HG02571 (cell line): ENCODE data around the gene TCF23.

Source experiments
- ATAC-seq: cut with Tn5 transposase; IDR thresholded peaks from one replicate; pipeline ENCODE4 v1.9.1; 2021; ENCODE audit warnings: mild to moderate bottlenecking, moderate library complexity; ENCODE audit not compliant: unreplicated experiment

TCF23 gene

GRCh38 chr2:27127883-27128667, 20.7 kb upstream of the TCF23 start:
- no peak for ATAC-seq

GRCh38 chr2:27128668-27129571, 19.9 kb upstream of the TCF23 start:
- no peak for ATAC-seq

GRCh38 chr2:27130396-27130795, 18.4 kb upstream of the TCF23 start:
- no peak for ATAC-seq

DNA sequence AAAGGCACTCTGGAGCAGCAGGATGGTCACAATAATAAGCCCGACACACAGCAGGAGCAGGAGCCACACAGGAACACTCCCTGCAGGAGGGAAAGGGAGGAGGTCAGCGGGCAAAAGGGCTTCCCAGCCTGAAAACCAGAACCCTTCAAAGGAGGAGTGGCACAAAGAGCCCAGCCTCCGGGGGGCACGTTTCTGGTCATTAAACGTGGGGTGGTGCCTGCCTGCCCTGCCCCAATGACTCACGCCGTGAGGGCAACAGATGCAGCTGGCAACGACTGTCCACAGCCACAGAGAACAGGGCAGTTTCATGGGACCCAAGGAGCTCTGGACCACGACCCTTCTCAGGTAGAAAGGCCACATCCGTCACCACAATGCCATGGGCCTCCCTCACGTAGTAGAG, 17.4 kb upstream of the TCF23 start:
- ATAC-seq, result no peak

GRCh38 chr2:27133195-27133875, 15.5 kb upstream of the TCF23 start:
- no peak for ATAC-seq

DNA sequence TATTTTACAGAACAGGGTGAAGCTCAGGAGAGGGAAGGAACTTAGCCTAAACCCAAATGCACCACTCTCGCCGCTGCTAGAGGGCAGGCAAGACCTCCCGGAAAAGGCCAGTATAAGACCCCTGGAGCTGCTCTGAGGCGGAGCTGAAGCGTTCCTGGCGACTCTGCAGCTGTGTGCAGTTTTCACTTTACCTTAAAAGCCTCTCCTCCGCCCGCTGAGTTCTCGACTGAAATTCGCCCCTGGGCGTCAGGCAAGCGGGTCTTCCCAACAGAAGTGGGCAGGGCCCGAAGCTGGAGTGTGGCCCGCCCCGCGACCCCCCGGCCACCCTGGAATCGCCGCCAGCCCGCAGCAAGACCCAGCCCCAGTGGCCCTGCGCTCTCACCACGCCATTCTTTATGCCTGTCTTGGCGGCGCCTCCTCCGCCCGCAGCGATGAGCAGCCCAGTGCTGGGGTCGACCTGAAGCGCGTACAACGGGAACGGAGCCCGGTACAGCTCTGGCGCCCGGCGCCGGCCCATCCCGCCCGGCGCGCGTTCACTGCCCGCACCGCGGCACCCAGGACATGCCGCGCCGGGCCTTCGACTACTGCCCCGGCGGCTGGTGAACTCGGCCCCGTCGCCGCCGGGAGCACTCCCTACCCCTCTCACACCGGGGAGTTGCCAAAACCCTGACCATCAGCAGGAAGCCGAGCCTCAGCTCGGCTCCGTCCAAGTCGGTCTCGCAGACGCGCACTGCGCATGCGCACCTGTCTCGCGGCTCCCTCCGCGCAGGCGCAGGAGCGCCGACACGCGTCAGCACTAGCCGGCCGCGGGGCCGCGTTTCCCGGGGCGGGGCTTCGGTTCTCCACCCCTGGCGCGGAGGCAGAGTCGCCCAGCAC, 14.7 kb upstream of the TCF23 start, which contains the start of gene PREB:
Gene PREB (minus strand): TSS at position 732 of the 876 bp plus-strand sequence. CDS start 215 bp downstream, at position 517.
- peak; percentile 86 for ATAC-seq

- ATAC-seq, result no peak
Measured at GRCh38 chr2:27134781-27135477, 13.9 kb upstream of the TCF23 start.

DNA sequence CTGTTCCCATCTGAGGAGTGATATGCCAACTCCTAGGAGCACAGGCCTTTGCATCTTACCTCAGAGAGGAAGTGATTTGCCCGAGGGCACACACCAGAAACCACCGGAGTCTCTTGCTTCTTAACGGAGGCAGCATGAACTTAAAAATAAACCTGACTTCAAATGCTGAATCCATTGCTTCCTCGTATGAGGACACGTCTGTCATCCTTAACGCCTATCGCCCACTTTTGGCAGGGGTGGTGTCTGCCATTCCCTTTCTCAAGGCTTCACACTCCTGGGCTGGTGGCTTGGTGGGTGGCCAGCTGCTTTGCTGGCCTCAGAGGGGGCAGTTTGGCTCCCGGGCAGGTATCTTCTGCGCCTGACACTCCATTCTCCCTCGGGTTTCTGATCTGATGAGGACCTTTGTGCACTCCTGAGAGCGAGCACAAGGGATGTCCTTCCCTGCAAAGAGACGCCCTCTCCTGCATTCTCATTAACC, 13.3 kb upstream of the TCF23 start:
- no peak for ATAC-seq

DNA sequence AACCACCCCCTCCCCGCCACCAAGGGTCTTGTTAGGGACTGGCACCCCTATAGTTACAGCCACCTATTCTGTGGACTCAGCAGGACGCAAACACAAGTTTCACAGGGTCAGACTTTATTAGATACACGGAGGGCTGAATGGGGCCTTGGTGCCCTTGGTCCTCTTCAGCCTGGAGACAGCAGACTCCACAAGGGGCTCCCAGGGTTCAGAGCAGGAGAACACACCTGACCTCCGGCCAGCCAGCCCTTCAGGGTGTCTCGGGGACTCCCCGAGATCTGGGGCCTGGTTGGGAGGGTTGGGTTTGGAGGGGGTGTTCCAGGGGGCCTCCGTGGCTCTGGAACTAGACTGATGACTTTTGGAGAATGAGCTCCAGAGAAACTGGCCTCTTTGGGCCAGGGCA, 12.1 kb upstream of the TCF23 start:
- ATAC-seq, result no peak

- ATAC-seq, result no peak
Measured at GRCh38 chr2:27137322-27137935, 11.4 kb upstream of the TCF23 start.

GRCh38 chr2:27138111-27138510, 10.7 kb upstream of the TCF23 start:
- no peak for ATAC-seq

- ATAC-seq, result no peak
Measured at GRCh38 chr2:27139310-27139709, 9.5 kb upstream of the TCF23 start, which contains the start of gene PRR30. Gene PRR30 (minus strand): TSS chr2:27139410. CDS start chr2:27138329, 1,081 bp downstream.

DNA sequence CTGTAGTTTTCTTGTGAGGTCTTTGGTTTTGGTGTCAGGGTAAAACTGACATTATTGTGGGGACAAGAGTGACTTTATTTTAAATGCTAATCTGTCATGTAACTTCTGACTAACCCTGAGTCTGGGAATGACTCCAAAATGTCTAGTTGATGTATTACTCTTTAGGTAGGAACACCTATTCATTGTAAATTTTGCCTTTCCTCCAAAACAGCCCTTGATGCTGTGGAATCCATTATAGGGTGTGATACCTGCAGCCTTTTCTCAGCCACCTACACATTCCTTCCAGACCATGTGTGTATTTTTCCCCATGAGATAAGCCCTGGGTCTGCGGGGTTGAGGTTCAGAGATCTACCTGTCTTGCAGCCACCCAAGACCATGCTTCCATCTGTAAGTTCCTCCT, 5.5 kb upstream of the TCF23 start:
- no peak for ATAC-seq

DNA sequence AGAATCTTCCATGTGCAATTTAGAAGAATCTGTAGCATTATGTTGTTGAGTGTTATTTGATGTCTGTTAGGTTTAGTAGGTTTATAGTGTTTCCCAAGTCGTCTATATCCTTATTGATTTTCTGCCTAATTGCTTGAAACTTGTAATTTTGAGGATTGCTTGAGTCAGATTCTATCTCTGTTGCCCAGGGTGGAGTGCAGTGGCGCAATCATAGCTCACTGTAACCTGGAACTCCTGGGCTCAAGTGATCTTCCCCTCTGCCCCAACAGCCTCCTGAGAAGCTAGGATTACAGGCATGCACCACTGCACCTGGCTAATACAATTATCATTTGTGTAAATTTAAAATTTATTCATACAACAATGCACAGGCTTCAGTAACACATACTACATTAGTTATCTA, 3.1 kb upstream of the TCF23 start:
- no peak for ATAC-seq

GRCh38 chr2:27147935-27148334, 869 bp upstream of the TCF23 start:
- no peak for ATAC-seq

- no peak for ATAC-seq
Measured at GRCh38 chr2:27149570-27150405, 984 bp downstream of the TCF23 start.

DNA sequence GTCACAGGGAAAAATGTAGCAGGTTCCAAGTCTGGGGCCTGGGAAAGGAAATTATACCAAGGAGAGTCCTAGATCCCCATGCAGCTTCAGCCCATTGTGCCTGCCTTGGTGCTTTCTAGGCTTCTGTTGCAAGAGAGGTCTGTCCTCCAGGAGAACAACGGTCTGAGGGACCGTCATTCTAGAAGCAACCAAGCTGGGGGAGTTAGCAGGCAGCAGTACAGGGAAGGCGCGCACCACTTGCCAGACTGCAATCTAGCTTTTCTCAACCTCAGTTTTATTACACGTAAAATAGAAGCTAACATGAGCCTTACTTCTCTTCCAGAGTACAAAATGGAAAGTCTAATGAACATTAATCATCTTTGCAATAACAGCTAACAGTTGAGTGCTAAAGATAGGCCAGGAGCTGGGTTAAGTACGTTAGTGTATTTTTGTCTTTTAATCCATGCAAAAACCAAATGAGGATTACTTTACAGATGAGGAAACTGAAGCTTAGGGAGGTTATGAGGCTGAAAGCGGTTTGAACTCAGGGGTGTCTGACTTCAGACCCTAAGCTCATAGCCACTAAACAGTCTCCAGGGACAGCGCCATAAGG, 1.9 kb downstream of the TCF23 start:
- ATAC-seq, result no peak
